Cerebellar nuclear complex (tissue), 1 donor: ENCODE results near the gene SLC44A1.

ENCODE experiments used
- DNase-seq, 2 experiments: peaks; one replicate each; lab custom pipeline; 2025; lab: John Stamatoyannopoulos, UW

SLC44A1 gene

GRCh38 chr9:105392531-105392930, 148.1 kb downstream of the SLC44A1 start:
- no peak for DNase-seq

- no peak for DNase-seq
These were observed 149.3 kb downstream of the SLC44A1 start for GRCh38 chr9:105393576-105394344.

GRCh38 chr9:105396441-105396840, 152.0 kb downstream of the SLC44A1 start:
- no peak for DNase-seq

- no peak for DNase-seq
These were observed 152.4 kb downstream of the SLC44A1 start for GRCh38 chr9:105396901-105397300.

- no peak for DNase-seq
These were observed 154.7 kb downstream of the SLC44A1 start for GRCh38 chr9:105399117-105399516.

- DNase-seq, result no peak
These were observed 157.2 kb downstream of the SLC44A1 start for GRCh38 chr9:105401651-105402050.

- no peak for DNase-seq
These were observed 159.2 kb downstream of the SLC44A1 start for GRCh38 chr9:105403552-105404248.

GRCh38 chr9:105405514-105406131, 161.2 kb downstream of the SLC44A1 start:
- no peak for DNase-seq

GRCh38 chr9:105406369-105406768, 161.9 kb downstream of the SLC44A1 start:
- DNase-seq, result no peak

- DNase-seq, result no peak
These were observed 169.1 kb downstream of the SLC44A1 start for GRCh38 chr9:105413525-105413924.

- DNase-seq, result no peak
These were observed 170.7 kb downstream of the SLC44A1 start for GRCh38 chr9:105414947-105415661.

- no peak for DNase-seq
These were observed 171.2 kb downstream of the SLC44A1 start for GRCh38 chr9:105415662-105415980.

- DNase-seq, result no peak
These were observed 172.4 kb downstream of the SLC44A1 start for GRCh38 chr9:105416840-105417239.

GRCh38 chr9:105418588-105419500, 174.4 kb downstream of the SLC44A1 start:
- DNase-seq, result no peak

GRCh38 chr9:105419816-105420597, 175.6 kb downstream of the SLC44A1 start:
- DNase-seq, result no peak

GRCh38 chr9:105421154-105421553, 176.7 kb downstream of the SLC44A1 start:
- no peak for DNase-seq

GRCh38 chr9:105421864-105422263, 177.4 kb downstream of the SLC44A1 start:
- DNase-seq, result no peak

GRCh38 chr9:105425816-105426433, 181.5 kb downstream of the SLC44A1 start:
- DNase-seq, result no peak

- DNase-seq, result no peak
These were observed 182.2 kb downstream of the SLC44A1 start for GRCh38 chr9:105426657-105427056.
